IMR-90 (cell line): Measurements from ENCODE around the gene CTXN3. TPM values are rescaled to one million over a fixed set of nuclear protein-coding genes. Genes with fewer than 3 reads are reported as not detected.

Source experiments
- ATAC-seq: fragments of 200-7000 bp; cut with Tn5 transposase; 2 replicates; pipeline ENCODE4 v1.9.1; 2020; ENCODE audit warnings: low read depth, mild to moderate bottlenecking, moderate library complexity
- BruUV-seq: library from RNA; stranded (reverse); fragments of 400-500 nt; replicated peaks from 2 replicates; lab custom pipeline; 2021; lab: Mats Ljungman, UMichigan
- CTCF ChIA-PET: fragments of 300-600 bp; formaldehyde crosslinking; extraction: SDS; loops from one replicate; lab custom pipeline; 2021; ENCODE audit warnings: antibody characterized with exemption; lab: Yijun Ruan, JAX
- POLR2A ChIA-PET: fragments of 300-600 bp; sonication (Branson Sonifier 250); formaldehyde crosslinking; loops from one replicate; lab custom pipeline; 2022; ENCODE audit warnings: antibody characterized with exemption; ENCODE audit not compliant: unreplicated experiment; lab: Charles Lee
- DNase-seq: peaks from one replicate; pipeline ENCODE4 v3.0.0; 2013
- H2AFZ ChIP-seq: replicated peaks from 2 replicates; pipeline ENCODE3; 2013; ENCODE audit warnings: low read length, mild to moderate bottlenecking; ENCODE audit not compliant: poor library complexity
- H2AK5ac ChIP-seq: 2 replicates; pipeline ENCODE4 v1.6.1; 2013; ENCODE audit warnings: low read depth, low read length, inconsistent platforms
- H2AK9ac ChIP-seq: replicated peaks from 2 replicates; pipeline ENCODE3; 2013; ENCODE audit warnings: mild to moderate bottlenecking, low read depth, low read length, moderate library complexity; ENCODE audit not compliant: poor library complexity
- H2BK120ac ChIP-seq: 2 replicates; pipeline ENCODE4 v1.6.1; 2013; ENCODE audit warnings: low read depth, low read length, inconsistent platforms
- H2BK15ac ChIP-seq: 3 replicates; pipeline ENCODE4 v1.6.1; 2013; ENCODE audit warnings: low read depth, low read length, inconsistent platforms
- H2BK20ac ChIP-seq: 2 replicates; pipeline ENCODE4 v1.6.1; 2013; ENCODE audit warnings: low read depth, mild to moderate bottlenecking, inconsistent platforms, low read length, moderate library complexity
- H2BK5ac ChIP-seq: 2 replicates; pipeline ENCODE4 v1.6.1; 2013; ENCODE audit warnings: mild to moderate bottlenecking, low read depth, low read length, inconsistent platforms; ENCODE audit not compliant: poor library complexity, severe bottlenecking
- H3K14ac ChIP-seq: replicated peaks from 2 replicates; pipeline ENCODE4 v1.6.1; 2013; ENCODE audit warnings: low read depth, low read length, inconsistent platforms
- H3K18ac ChIP-seq: 2 replicates; pipeline ENCODE4 v1.6.1; 2013; ENCODE audit warnings: low read depth, low read length, control low read depth
- H3K23ac ChIP-seq: 2 replicates; pipeline ENCODE4 v1.6.1; 2013; ENCODE audit warnings: low read depth, low read length, inconsistent platforms
- H3K27ac ChIP-seq: 2 replicates; pipeline ENCODE4 v1.5.1; 2013; ENCODE audit warnings: mild to moderate bottlenecking, control low read depth, low read length; ENCODE audit not compliant: insufficient read depth
- H3K27me3 ChIP-seq: 2 replicates; pipeline ENCODE4 v1.6.1; 2013; ENCODE audit warnings: low read length; ENCODE audit not compliant: control insufficient read depth, insufficient read depth
- H3K36me3 ChIP-seq: 2 replicates; pipeline ENCODE4 v1.6.1; 2013; ENCODE audit warnings: low read length, mixed read lengths; ENCODE audit not compliant: control insufficient read depth, insufficient read depth
- H3K4ac ChIP-seq: 2 replicates; pipeline ENCODE4 v1.6.1; 2013; ENCODE audit warnings: low read depth, low read length, inconsistent platforms
- H3K4me1 ChIP-seq: 2 replicates; pipeline ENCODE4 v1.6.1; 2013; ENCODE audit warnings: low read length, mixed read lengths; ENCODE audit not compliant: control insufficient read depth, insufficient read depth
- H3K4me2 ChIP-seq: 2 replicates; pipeline ENCODE4 v1.6.1; 2013; ENCODE audit warnings: low read depth, mild to moderate bottlenecking, control low read depth, low read length, moderate library complexity
- H3K4me3 ChIP-seq: 2 replicates; pipeline ENCODE4 v1.5.1; 2013; ENCODE audit warnings: low read depth, mild to moderate bottlenecking, control low read depth, low read length, moderate library complexity; ENCODE audit not compliant: insufficient read depth
- H3K56ac ChIP-seq: 2 replicates; pipeline ENCODE4 v1.6.1; 2013; ENCODE audit warnings: low read length, inconsistent platforms; ENCODE audit not compliant: insufficient read depth; ENCODE audit errors: extremely low read depth
- H3K79me1 ChIP-seq, 2 experiments: 2 replicates each; pipeline ENCODE4 v1.6.1; 2013; ENCODE audit warnings: low read length in 2 of 2, inconsistent platforms in 1 of 2, low read depth in 1 of 2
- H3K9ac ChIP-seq: 2 replicates; pipeline ENCODE4 v1.6.1; 2013; ENCODE audit warnings: low read depth, low read length, control low read depth
- H3K9me1 ChIP-seq: 2 replicates; pipeline ENCODE4 v1.6.1; 2013; ENCODE audit warnings: low read length, inconsistent platforms; ENCODE audit not compliant: insufficient read depth
- H3K9me3 ChIP-seq: 2 replicates; pipeline ENCODE4 v1.6.1; 2013; ENCODE audit warnings: low read length; ENCODE audit not compliant: control insufficient read depth, insufficient read depth
- H4K20me1 ChIP-seq: 2 replicates; pipeline ENCODE4 v1.6.1; 2013; ENCODE audit warnings: low read length, inconsistent platforms; ENCODE audit not compliant: insufficient read depth
- H4K5ac ChIP-seq: 2 replicates; pipeline ENCODE4 v1.6.1; 2013; ENCODE audit warnings: mild to moderate bottlenecking, low read depth, low read length, control low read depth
- H4K8ac ChIP-seq, 2 experiments: 2 replicates each; pipeline ENCODE4 v1.6.1; 2013; ENCODE audit warnings: low read depth in 2 of 2, low read length in 2 of 2, control low read depth in 1 of 2, inconsistent platforms in 1 of 2
- H4K91ac ChIP-seq: 2 replicates; pipeline ENCODE4 v1.6.1; 2013; ENCODE audit warnings: low read depth, low read length, inconsistent platforms; ENCODE audit not compliant: insufficient read depth
- RFX5 ChIP-seq: IDR thresholded peaks from 2 replicates; pipeline ENCODE4 v1.8.0; 2012; ENCODE audit warnings: low read depth, mild to moderate bottlenecking, low read length, moderate library complexity
- WGBS, 2 experiments: methylation state at CpG; one replicate each; pipeline versions ENCODE4 v1.1.5 to v1.1.7; 2013; ENCODE audit warnings: missing lambda C conversion rate in 2 of 2; ENCODE audit not compliant: insufficient read length in 1 of 2; ENCODE audit errors: extremely low coverage in 2 of 2; 5-methylcytosine and 5-hydroxymethylcytosine counted together
- dilution Hi-C: fragments of 300-500 bp; cut with HindIII; formaldehyde crosslinking; loops from one replicate; pipeline ENCODE4 v1.14.3; 2018; ENCODE audit warnings: low sequenced_read_pairs; ENCODE audit not compliant: unreplicated experiment
- in situ Hi-C: fragments of 300-500 bp; cut with MboI; formaldehyde crosslinking; loops from 3 replicates; pipeline ENCODE4 v1.14.3; 2019; ENCODE audit warnings: low sequenced_read_pairs, inconsistent platforms, mixed read lengths
- intact Hi-C: fragments of 100-400 bp; cut with micrococcal nuclease; formaldehyde crosslinking; loops from 2 replicates; pipeline ENCODE4 v1.10.0; 2022
- polyA plus RNA-seq, 3 experiments: library from polyadenylated mRNA; depleted of rRNA; stranded (reverse); fragments of >200 nt; gene quantifications; 2 replicates each; pipeline ENCODE4 v1.2.3, GENCODE V29; 2012; ENCODE audit warnings: low replicate concordance in 1 of 3
- total RNA-seq: library from RNA; depleted of rRNA; stranded (reverse); fragments of >200 nt; gene quantifications from 2 replicates; pipeline ENCODE4 v1.2.3, GENCODE V29; 2012
- TF ChIP-seq, protein P1 (sequence below): fragments of 150-350 bp; IDR thresholded peaks from 2 replicates; pipeline ENCODE4 v1.6.1; 2016; ENCODE audit warnings: low read depth, mild to moderate bottlenecking, low read length, moderate library complexity, borderline replicate concordance
- TF ChIP-seq, protein P2 (sequence below): fragments of 150-350 bp; IDR thresholded peaks from 2 replicates; pipeline ENCODE4 v1.6.1; 2017; ENCODE audit warnings: mild to moderate bottlenecking, antibody characterized with exemption, low read length, low read depth
- TF ChIP-seq, protein P3 (sequence below): conservative IDR thresholded peaks from 2 replicates; pipeline ENCODE4 v1.5.1; 2012; ENCODE audit warnings: mild to moderate bottlenecking, low read depth, low read length, improper control_type of control experiment

CTXN3 gene
- total and polyA plus RNA-seq, 2 of the 4 experiments (the other 2 are of a cell fraction) = not detected

DNA sequence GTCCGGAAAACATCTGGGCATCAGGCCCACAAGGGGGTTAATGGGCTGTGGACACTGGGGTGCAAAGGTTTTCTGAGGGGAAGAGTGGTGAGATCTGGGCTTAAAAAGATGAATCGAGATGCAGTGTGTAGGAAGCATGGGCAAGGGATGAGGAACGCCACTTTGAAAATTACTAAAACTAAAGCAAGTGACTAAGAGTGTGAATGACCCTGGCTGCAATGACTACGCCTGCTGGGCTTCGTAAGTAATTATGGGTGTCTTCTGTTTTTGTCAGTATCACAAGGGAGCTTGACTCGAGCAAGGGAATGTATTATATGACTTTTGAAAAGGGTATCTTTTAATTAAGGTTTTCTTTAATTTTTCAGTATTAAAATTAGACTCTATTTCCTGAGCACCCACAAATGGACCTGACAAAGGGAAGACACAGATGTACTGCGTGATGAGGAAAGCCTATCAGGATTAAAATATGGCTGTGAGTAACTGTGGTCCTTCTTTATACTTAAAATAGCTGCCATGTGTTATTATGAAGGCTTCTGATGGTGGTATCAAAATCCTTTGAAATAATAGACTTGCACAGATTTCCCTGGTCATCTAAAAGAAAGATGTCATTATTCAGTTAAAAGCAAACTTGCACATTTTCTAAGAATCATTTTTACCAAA, 4.2 kb downstream of the CTXN3 start:
- in situ Hi-C loops = no loop called here
- no peak overlapping the region for H3K27ac ChIP-seq

More for the DNA sequence above, 4.2 kb downstream of the CTXN3 start:
- no peak overlapping the region for H3K56ac ChIP-seq
- H2BK20ac ChIP-seq = no peak overlapping the region
- H3K14ac ChIP-seq = no peak overlapping the region
- H2AK5ac ChIP-seq = no peak overlapping the region
- ChIA-PET POLR2A (no interaction called here), CTCF (no interaction called here)
- H4K20me1 ChIP-seq = no peaks in the 10 kb centered on the region
- DNase-seq (no peak), ATAC-seq (no peak)
- no peak overlapping the region for H3K4me2 ChIP-seq
- no peak overlapping the region for H3K4me3 ChIP-seq
- intact Hi-C loops = no loop called here
- H3K9me1 ChIP-seq = no peaks in the 10 kb centered on the region
- H3K79me1 ChIP-seq = no peaks in the 10 kb centered on the region
- no peak overlapping the region for H2AFZ ChIP-seq
- whole genome bisulfite sequencing, 2 experiments = 67% methylated on average over 1 of the region's 7 CpGs; no CpG with 5 or more reads in 1 of the 2 experiments
- H3K23ac ChIP-seq = no peak overlapping the region
- no peak overlapping the region for H2AK9ac ChIP-seq
- TF ChIP-seq RFX5 = no peak
- TF ChIP-seq, protein P1, sequence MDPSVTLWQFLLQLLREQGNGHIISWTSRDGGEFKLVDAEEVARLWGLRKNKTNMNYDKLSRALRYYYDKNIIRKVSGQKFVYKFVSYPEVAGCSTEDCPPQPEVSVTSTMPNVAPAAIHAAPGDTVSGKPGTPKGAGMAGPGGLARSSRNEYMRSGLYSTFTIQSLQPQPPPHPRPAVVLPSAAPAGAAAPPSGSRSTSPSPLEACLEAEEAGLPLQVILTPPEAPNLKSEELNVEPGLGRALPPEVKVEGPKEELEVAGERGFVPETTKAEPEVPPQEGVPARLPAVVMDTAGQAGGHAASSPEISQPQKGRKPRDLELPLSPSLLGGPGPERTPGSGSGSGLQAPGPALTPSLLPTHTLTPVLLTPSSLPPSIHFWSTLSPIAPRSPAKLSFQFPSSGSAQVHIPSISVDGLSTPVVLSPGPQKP = no peak
- TF ChIP-seq, protein P2, sequence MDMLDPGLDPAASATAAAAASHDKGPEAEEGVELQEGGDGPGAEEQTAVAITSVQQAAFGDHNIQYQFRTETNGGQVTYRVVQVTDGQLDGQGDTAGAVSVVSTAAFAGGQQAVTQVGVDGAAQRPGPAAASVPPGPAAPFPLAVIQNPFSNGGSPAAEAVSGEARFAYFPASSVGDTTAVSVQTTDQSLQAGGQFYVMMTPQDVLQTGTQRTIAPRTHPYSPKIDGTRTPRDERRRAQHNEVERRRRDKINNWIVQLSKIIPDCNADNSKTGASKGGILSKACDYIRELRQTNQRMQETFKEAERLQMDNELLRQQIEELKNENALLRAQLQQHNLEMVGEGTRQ = no peak
- TF ChIP-seq, protein P3, sequence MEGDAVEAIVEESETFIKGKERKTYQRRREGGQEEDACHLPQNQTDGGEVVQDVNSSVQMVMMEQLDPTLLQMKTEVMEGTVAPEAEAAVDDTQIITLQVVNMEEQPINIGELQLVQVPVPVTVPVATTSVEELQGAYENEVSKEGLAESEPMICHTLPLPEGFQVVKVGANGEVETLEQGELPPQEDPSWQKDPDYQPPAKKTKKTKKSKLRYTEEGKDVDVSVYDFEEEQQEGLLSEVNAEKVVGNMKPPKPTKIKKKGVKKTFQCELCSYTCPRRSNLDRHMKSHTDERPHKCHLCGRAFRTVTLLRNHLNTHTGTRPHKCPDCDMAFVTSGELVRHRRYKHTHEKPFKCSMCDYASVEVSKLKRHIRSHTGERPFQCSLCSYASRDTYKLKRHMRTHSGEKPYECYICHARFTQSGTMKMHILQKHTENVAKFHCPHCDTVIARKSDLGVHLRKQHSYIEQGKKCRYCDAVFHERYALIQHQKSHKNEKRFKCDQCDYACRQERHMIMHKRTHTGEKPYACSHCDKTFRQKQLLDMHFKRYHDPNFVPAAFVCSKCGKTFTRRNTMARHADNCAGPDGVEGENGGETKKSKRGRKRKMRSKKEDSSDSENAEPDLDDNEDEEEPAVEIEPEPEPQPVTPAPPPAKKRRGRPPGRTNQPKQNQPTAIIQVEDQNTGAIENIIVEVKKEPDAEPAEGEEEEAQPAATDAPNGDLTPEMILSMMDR = no peak
- H3K18ac ChIP-seq = no peak overlapping the region
- H4K91ac ChIP-seq = no peak overlapping the region
- H4K5ac ChIP-seq = no peak overlapping the region
- H2BK120ac ChIP-seq = no peak overlapping the region
- dilution Hi-C loops = no loop called here
- H4K8ac ChIP-seq = no peak overlapping the region
- no peaks in the 10 kb centered on the region for H3K9me3 ChIP-seq
- H3K36me3 ChIP-seq = no peaks in the 10 kb centered on the region
- BruUV-seq = no TSS peak
- H3K9ac ChIP-seq = no peak overlapping the region
- H2BK15ac ChIP-seq = no peak overlapping the region
- no peaks in the 10 kb centered on the region for H3K4me1 ChIP-seq
- H2BK5ac ChIP-seq = no peak overlapping the region
- peaks cover 20% of the 10 kb centered on the region for H3K27me3 ChIP-seq
- H3K4ac ChIP-seq = no peak overlapping the region
